ENCODE measurements around the gene CAP2. TPM values are rescaled to one million over a fixed set of nuclear protein-coding genes. Genes with fewer than 3 reads are reported as not detected.
"Not testable (repeated sequence)": the region's sequence is repeated elsewhere in the genome, so short reads cannot be mapped to it uniquely, and the experiment has no call there.

CAP2 gene
- total RNA-seq, 1 experiment from 2014 or later, result 45.1 TPM

GRCh38 chr6:17395112-17395511, 1.7 kb downstream of the CAP2 start:
- no peak for DNase-seq (ENCODE audit: low read depth)

GRCh38 chr6:17396256-17396655, 2.9 kb downstream of the CAP2 start:
- DNase-seq (ENCODE audit: low read depth), result no peak

DNA sequence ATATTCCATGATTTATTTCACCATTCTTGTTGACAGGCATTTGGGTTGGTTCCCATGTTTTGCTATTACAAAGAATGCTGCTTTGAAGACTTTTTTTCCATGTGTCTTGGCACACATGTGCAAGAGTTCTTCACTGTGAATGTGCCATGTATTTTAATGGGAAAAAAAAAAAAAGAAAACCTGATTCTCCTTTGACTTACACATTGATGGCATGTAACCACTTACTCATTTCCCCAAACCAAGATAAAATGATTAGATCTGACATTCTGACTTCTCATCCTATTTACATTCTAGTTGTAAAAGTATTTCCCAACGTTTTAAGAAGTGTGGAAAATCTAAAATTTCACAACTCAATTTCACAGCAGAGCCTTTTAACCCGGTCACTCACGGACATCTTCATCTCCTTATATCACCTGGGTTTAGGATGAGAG, 4.4 kb downstream of the CAP2 start:
- DNase-seq (ENCODE audit: low read depth), result no peak

GRCh38 chr6:17405181-17405943, 12.0 kb downstream of the CAP2 start:
- not testable (repeated sequence) for DNase-seq (ENCODE audit: low read depth)

DNA sequence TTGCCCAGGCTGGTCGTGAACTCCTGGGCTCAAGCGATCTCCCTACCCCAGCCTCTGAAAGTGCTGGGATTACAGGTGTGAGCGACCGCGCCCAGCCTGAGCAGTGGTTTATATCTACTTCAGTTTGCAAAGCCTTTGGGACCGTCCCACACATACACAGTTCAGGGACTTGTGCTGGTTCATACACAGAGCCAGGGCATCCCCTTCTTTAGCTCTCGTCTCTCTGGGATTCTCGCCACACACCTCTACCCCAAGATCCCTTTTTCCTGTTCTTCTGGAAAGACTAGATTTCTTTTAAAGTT, 12.5 kb downstream of the CAP2 start:
- DNase-seq (ENCODE audit: low read depth), result no peak

DNA sequence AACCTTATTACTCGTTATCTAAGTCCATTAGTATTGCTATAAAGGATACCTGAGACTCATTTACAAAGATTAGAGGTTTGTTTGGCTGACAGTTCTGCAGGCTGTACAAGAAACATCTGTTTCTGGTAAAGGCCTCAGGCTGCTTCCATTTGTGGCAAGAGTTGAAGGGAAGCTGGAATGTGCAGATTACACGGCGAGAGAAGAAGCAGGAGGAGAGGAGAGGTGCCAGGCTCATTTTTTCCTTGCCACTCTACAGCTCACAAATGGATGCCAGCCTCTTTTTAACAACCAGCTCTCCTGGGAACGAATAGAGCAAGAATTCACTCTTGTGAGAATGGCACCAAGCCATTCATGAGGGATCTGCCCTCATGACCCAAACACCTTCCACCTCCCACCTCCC, 14.7 kb downstream of the CAP2 start:
- DNase-seq (ENCODE audit: low read depth), result no peak

GRCh38 chr6:17410281-17410680, 16.9 kb downstream of the CAP2 start:
- DNase-seq (ENCODE audit: low read depth), result no peak

GRCh38 chr6:17413313-17413750, 19.9 kb downstream of the CAP2 start:
- DNase-seq (ENCODE audit: low read depth), result peak; percentile 49

GRCh38 chr6:17414395-17414794, 21.0 kb downstream of the CAP2 start:
- DNase-seq (ENCODE audit: low read depth), result not testable (repeated sequence)

- DNase-seq (ENCODE audit: low read depth), result no peak
Observed at GRCh38 chr6:17415321-17415720, 21.9 kb downstream of the CAP2 start.

- no peak for DNase-seq (ENCODE audit: low read depth)
Observed at GRCh38 chr6:17416806-17417205, 23.4 kb downstream of the CAP2 start.

GRCh38 chr6:17417817-17418216, 24.4 kb downstream of the CAP2 start:
- peak; percentile 93 for DNase-seq (ENCODE audit: low read depth)

- peak; percentile 80 for DNase-seq (ENCODE audit: low read depth)
Observed at GRCh38 chr6:17418281-17419188, 25.1 kb downstream of the CAP2 start.

DNA sequence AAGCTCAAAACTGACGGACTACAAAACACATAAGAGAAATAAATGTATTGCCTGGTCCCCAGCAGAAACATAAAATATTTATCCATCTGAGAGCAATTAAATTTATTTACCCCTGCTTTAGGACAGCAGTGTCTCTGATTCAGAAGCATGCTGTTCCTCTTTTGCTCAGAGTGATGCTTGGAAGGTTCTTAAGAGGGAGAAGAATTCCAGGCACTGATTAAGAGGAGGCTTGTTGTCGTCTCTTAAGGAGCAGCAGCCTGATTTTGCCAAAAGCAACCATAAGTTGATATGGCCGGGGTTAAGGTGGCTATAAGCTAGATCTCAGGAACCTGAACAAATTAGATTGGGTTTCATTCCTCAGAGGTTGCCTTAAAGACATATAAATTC, 25.8 kb downstream of the CAP2 start:
- no peak for DNase-seq (ENCODE audit: low read depth)

DNA sequence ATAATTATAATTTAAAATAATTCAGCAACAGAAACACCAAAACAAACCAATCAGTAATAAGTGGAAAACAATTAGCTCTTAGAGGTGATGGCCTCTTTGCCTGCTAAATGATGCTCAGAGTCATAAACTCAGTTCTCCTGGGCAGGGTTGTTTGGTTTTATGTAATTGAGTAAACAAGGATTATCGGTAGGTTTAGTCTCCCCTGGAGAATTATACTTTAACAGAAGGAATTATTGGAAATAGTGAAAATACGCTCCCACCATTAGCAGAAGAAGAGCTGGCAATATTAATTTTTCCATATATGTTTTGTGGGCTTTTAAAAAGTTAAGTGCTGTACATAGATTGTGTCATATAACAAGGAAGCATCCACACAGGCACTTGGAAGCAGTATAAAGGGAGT, 27.0 kb downstream of the CAP2 start:
- DNase-seq (ENCODE audit: low read depth), result no peak

GRCh38 chr6:17421406-17421805, 28.0 kb downstream of the CAP2 start:
- no peak for DNase-seq (ENCODE audit: low read depth)

GRCh38 chr6:17423026-17423425, 29.6 kb downstream of the CAP2 start:
- DNase-seq (ENCODE audit: low read depth), result no peak

DNA sequence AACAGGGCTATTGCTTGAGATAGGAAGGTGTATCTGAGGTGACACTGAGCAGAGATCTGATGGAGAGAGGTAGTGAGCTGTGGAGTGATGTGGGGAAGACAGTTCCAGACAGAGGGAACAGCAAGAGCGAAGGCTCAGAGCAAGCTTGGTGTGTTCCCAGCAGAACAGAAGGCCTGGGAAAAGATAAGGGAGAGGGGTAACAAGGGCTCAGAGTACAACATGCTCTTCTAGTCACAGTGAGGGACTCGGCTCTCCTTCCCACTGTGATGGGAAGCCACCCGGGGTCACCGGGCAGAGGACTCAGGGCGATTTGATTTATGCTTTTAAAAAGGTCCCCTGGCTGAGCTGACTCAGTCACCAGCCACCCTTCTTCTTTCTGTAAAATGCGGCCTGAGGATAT, 33.7 kb downstream of the CAP2 start:
- no peak for DNase-seq (ENCODE audit: low read depth)

DNA sequence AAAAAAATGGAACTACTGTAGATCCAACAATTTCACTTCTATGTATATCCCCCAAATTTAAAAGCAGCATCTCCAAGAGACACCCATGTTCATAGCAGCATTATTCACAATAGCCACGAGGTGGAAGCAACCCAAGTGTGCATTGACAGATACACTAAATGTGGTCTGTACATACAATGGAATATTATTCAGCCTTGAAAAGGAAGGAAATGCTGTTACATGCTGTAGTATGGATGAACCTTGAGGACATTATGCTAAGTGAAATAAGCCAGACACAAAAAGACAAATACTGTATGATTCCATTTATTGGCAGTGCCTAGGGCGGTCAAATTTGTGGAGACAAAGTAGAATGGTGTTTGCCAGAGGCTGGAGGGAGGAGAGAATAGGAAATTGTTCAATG, 34.2 kb downstream of the CAP2 start:
- no peak for DNase-seq (ENCODE audit: low read depth)

GRCh38 chr6:17428595-17429120, 35.3 kb downstream of the CAP2 start:
- peak; percentile 80 for DNase-seq (ENCODE audit: low read depth)

DNA sequence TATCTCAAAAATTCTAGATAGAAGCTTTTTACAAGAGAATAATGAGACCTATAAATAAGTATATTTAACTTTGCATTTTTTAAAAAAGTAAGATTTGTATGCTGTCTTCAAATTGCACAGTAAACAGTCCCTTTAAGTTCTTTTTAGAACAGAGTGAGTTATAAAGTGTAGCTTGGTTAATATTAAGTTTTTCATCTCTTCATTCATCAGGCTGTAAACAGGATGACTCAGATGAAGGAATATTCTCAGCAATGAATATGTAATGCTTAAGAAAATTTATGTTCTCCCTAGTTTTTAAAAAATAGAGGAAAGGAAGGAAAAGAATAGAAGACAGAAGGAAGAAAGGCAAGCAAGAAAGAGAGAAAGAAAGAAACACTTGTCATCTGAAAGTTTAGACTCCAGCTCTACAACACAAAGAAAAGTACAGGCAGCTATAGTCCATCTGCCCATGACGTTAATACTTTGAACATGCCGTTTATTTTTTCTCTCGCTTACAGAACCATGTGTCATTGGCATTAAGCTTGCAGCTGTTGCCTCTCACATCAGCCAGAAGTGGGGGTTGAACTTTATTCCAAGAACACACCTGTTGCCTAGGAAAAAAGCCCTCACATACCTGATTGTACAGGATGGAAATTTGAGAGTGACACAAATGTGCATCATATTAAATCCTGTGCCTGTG, 36.1 kb downstream of the CAP2 start:
- DNase-seq (ENCODE audit: low read depth), result peak; percentile 98

DNA sequence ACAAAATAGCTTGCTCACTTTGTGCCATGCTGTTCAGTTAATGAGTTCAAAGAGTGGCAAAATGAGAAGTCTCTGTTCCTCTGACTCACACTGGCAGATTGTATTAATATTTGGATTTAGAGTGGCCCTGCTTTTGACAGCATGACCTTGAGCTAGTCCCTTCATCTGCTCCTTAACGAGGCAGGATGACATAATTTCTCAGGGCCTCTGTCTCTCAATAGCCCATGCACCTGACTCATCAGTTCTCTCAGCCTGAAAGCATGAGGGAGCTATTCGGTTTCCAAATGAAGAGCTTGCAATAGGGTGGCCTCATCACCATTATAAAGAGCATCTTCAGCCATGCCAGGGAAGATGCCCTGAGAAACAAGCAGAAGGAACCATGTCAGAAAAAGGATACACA, 38.2 kb downstream of the CAP2 start:
- peak; percentile 82 for DNase-seq (ENCODE audit: low read depth)
